HEK293 (cell line): ENCODE results near the gene ARFGAP1.

Experiments
- CTCF ChIA-PET: fragments of 350-600 bp; formaldehyde crosslinking; extraction: SDS; loops from one replicate; lab custom pipeline; 2021; ENCODE audit warnings: antibody characterized with exemption; lab: Yijun Ruan, JAX
- POLR2A ChIA-PET: fragments of 300-600 bp; formaldehyde crosslinking; extraction: SDS; loops from one replicate; lab custom pipeline; 2020; ENCODE audit warnings: antibody characterized with exemption, inconsistent platforms; lab: Yijun Ruan, JAX
- H3K27ac ChIP-seq: fragments of 200-500 bp; sonication (Bioruptor generic); 2 replicates; pipeline ENCODE4 v1.5.1; 2014; ENCODE audit warnings: low read depth, low read length, control low read depth, inconsistent platforms; ENCODE audit errors: extremely low read depth
- H3K36me3 ChIP-seq, 2 experiments: fragments of 200-500 bp in 1 of 2; sonication (Bioruptor generic) in 1 of 2; 1 replicate in 1 of 2; 2 replicates in 1 of 2; pipeline ENCODE4 v1.5.1; 2014 to 2017; ENCODE audit warnings: inconsistent platforms in 2 of 2, low read length in 2 of 2; ENCODE audit not compliant: control insufficient read depth in 2 of 2, insufficient read depth in 1 of 2
- H3K4me1 ChIP-seq: fragments of 200-500 bp; sonication (Bioruptor generic); 2 replicates; pipeline ENCODE4 v1.5.1; 2014; ENCODE audit warnings: mild to moderate bottlenecking, low read length, inconsistent platforms; ENCODE audit not compliant: control insufficient read depth, insufficient read depth
- H3K4me3 ChIP-seq: 2 replicates; pipeline ENCODE4 v1.5.1; 2011; ENCODE audit warnings: low read depth, mild to moderate bottlenecking, control low read depth, low read length, moderate library complexity
- H3K9me3 ChIP-seq: fragments of 200-500 bp; sonication (Bioruptor generic); 2 replicates; pipeline ENCODE4 v1.5.1; 2014; ENCODE audit warnings: low read depth, low read length, inconsistent platforms; ENCODE audit not compliant: control insufficient read depth, insufficient read depth
- BCL11A ChIP-seq: fragments of 450-650 bp; formaldehyde crosslinking; IDR thresholded peaks from 2 replicates; pipeline ENCODE4 v1.5.1; 2016; ENCODE audit warnings: low read depth, missing biosample characterization, missing genetic modification characterization
- IKZF3 ChIP-seq: fragments of 450-650 bp; IDR thresholded peaks from 2 replicates; pipeline ENCODE4 v1.5.0; 2018; ENCODE audit warnings: missing biosample characterization, mild to moderate bottlenecking, missing genetic modification characterization, moderate library complexity
- KLF17 ChIP-seq: fragments of 450-650 bp; formaldehyde crosslinking; IDR thresholded peaks from 2 replicates; pipeline ENCODE4 v1.5.1; 2016; ENCODE audit warnings: missing biosample characterization, missing genetic modification characterization
- OSR2 ChIP-seq: fragments of 450-650 bp; formaldehyde crosslinking; IDR thresholded peaks from 2 replicates; pipeline ENCODE4 v1.5.1; 2016; ENCODE audit warnings: missing biosample characterization, missing genetic modification characterization
- PRDM2 ChIP-seq: fragments of 450-650 bp; formaldehyde crosslinking; IDR thresholded peaks from 2 replicates; pipeline ENCODE4 v1.5.1; 2016; ENCODE audit warnings: missing biosample characterization, missing genetic modification characterization, borderline replicate concordance
- PRDM4 ChIP-seq: fragments of 450-650 bp; formaldehyde crosslinking; IDR thresholded peaks from 2 replicates; pipeline ENCODE4 v1.5.1; 2017; ENCODE audit warnings: missing biosample characterization, missing genetic modification characterization
- ZBTB26 ChIP-seq: fragments of 450-650 bp; formaldehyde crosslinking; optimal IDR thresholded peaks from 2 replicates; pipeline ENCODE3; 2016; ENCODE audit warnings: missing biosample characterization, mild to moderate bottlenecking, missing genetic modification characterization
- ZNF114 ChIP-seq: fragments of 450-650 bp; formaldehyde crosslinking; IDR thresholded peaks from 2 replicates; pipeline ENCODE4 v1.5.0; 2017; ENCODE audit warnings: missing biosample characterization, missing genetic modification characterization
- ZNF133 ChIP-seq: fragments of 450-650 bp; formaldehyde crosslinking; IDR thresholded peaks from 2 replicates; pipeline ENCODE4 v1.5.1; 2016; ENCODE audit warnings: missing biosample characterization, missing genetic modification characterization
- ZNF16 ChIP-seq: fragments of 450-650 bp; formaldehyde crosslinking; IDR thresholded peaks from 2 replicates; pipeline ENCODE4 v1.5.1; 2016; ENCODE audit warnings: low read depth, missing biosample characterization, missing genetic modification characterization
- ZNF214 ChIP-seq: fragments of 450-650 bp; formaldehyde crosslinking; IDR thresholded peaks from 2 replicates; pipeline ENCODE4 v1.5.1; 2017; ENCODE audit warnings: missing biosample characterization, mild to moderate bottlenecking, missing genetic modification characterization, borderline replicate concordance
- ZNF248 ChIP-seq: fragments of 450-650 bp; formaldehyde crosslinking; IDR thresholded peaks from 2 replicates; pipeline ENCODE4 v1.5.1; 2017; ENCODE audit warnings: missing biosample characterization, missing genetic modification characterization
- ZNF549 ChIP-seq: fragments of 450-650 bp; IDR thresholded peaks from 2 replicates; pipeline ENCODE4 v1.5.1; 2018; ENCODE audit warnings: missing biosample characterization, missing genetic modification characterization, mild to moderate bottlenecking, inconsistent platforms, moderate library complexity
- ZNF639 ChIP-seq: fragments of 450-650 bp; formaldehyde crosslinking; IDR thresholded peaks from 2 replicates; pipeline ENCODE4 v1.5.1; 2016; ENCODE audit warnings: missing biosample characterization, missing genetic modification characterization
- ZNF645 ChIP-seq: fragments of 450-650 bp; formaldehyde crosslinking; IDR thresholded peaks from 2 replicates; pipeline ENCODE4; 2016; ENCODE audit warnings: missing biosample characterization, missing genetic modification characterization
- ZNF837 ChIP-seq: fragments of 450-650 bp; formaldehyde crosslinking; IDR thresholded peaks from 2 replicates; pipeline ENCODE4 v1.5.1; 2016; ENCODE audit warnings: missing biosample characterization, missing genetic modification characterization
- ZSCAN4 ChIP-seq: fragments of 450-650 bp; formaldehyde crosslinking; IDR thresholded peaks from 2 replicates; pipeline ENCODE4 v1.5.1; 2017; ENCODE audit warnings: missing biosample characterization, missing genetic modification characterization
- ZXDB ChIP-seq: fragments of 450-650 bp; formaldehyde crosslinking; IDR thresholded peaks from 2 replicates; pipeline ENCODE4 v1.5.1; 2016; ENCODE audit warnings: missing biosample characterization, missing genetic modification characterization

The ARFGAP1 gene

GRCh38 chr20:63335711-63336110 lies 63.1 kb downstream of the ARFGAP1 start (continued):
- TF ChIP-seq PRDM4 (tag by site-specific recombination) (no peak), BCL11A (tag by site-specific recombination) (no peak), ZXDB (tag by site-specific recombination) (no peak), ZNF214 (tag by site-specific recombination) (no peak), ZNF16 (tag by site-specific recombination) (no peak), ZNF639 (no peak), OSR2 (no peak), ZNF248 (tag by site-specific recombination) (no peak)

GRCh38 chr20:63336232-63336752 lies 63.7 kb downstream of the ARFGAP1 start:
- no peaks in the 10 kb centered on the region for H3K4me1 ChIP-seq
- no peaks in the 10 kb centered on the region for H3K9me3 ChIP-seq
- no peak overlapping the region for H3K4me3 ChIP-seq
- no peak overlapping the region for H3K27ac ChIP-seq
- POLR2A ChIA-PET, result no interaction called here
- no peak for TF ChIP-seq KLF17
- no peak for TF ChIP-seq ZNF549 (tag by site-specific recombination)
- no peak for TF ChIP-seq ZNF133 (tag by site-specific recombination)
- TF ChIP-seq ZNF837 (tag by site-specific recombination), result no peak
- no peak for TF ChIP-seq PRDM2 (tag by site-specific recombination)
- TF ChIP-seq ZNF645 (tag by site-specific recombination), result no peak
- no peak for TF ChIP-seq IKZF3 (tag by site-specific recombination)
- TF ChIP-seq ZSCAN4 (tag by site-specific recombination), result peak; percentile 62; the same call in 1 of the 2 replicates
- TF ChIP-seq ZNF114, result no peak
- peak; percentile 36 for TF ChIP-seq ZBTB26
- no peaks in the 10 kb centered on the region for H3K36me3 ChIP-seq
- CTCF ChIA-PET, result no interaction called here
